Trophoblast cell (in vitro differentiated cells and primary cell): ENCODE results near the gene KIR3DL1.

Experiments used
- DNase-seq, 2 donors: peaks; one replicate each; pipeline ENCODE4 v3.0.0-alpha.2; 2016
- H2AFZ ChIP-seq: 2 replicates; pipeline ENCODE4 v1.6.1; 2013; ENCODE audit warnings: low read length, moderate library complexity, mild to moderate bottlenecking; ENCODE audit not compliant: insufficient read depth, poor library complexity
- H2AK5ac ChIP-seq: 2 replicates; pipeline ENCODE4 v1.6.1; 2013; ENCODE audit warnings: mild to moderate bottlenecking, low read length
- H2BK120ac ChIP-seq: 2 replicates; pipeline ENCODE4 v1.6.1; 2013; ENCODE audit warnings: low read length, mild to moderate bottlenecking, moderate library complexity; ENCODE audit not compliant: insufficient read depth, poor library complexity
- H2BK12ac ChIP-seq: 2 replicates; pipeline ENCODE4 v1.6.1; 2013; ENCODE audit warnings: mild to moderate bottlenecking, low read length, moderate library complexity
- H2BK5ac ChIP-seq: 2 replicates; pipeline ENCODE4 v1.6.1; 2013; ENCODE audit warnings: low read length, low read depth, moderate library complexity, mild to moderate bottlenecking; ENCODE audit not compliant: poor library complexity
- H3K14ac ChIP-seq: 2 replicates; pipeline ENCODE4 v1.6.1; 2013; ENCODE audit warnings: mild to moderate bottlenecking, low read length
- H3K18ac ChIP-seq: 2 replicates; pipeline ENCODE4 v1.6.1; 2013; ENCODE audit warnings: mild to moderate bottlenecking, low read length
- H3K23ac ChIP-seq: 2 replicates; pipeline ENCODE4 v1.6.1; 2013; ENCODE audit warnings: low read length
- H3K27ac ChIP-seq: 2 replicates; pipeline ENCODE4 v1.5.1; 2013; ENCODE audit warnings: low read depth, mild to moderate bottlenecking, inconsistent platforms, low read length, moderate library complexity
- H3K27me3 ChIP-seq: 2 replicates; pipeline ENCODE4 v1.6.1; 2013; ENCODE audit warnings: inconsistent platforms, mild to moderate bottlenecking, low read length, moderate library complexity; ENCODE audit not compliant: insufficient read depth
- H3K36me3 ChIP-seq, 2 experiments: 1 replicate in 1 of 2; 2 replicates in 1 of 2; pipeline ENCODE4 v1.6.1; 2013; ENCODE audit warnings: low read length in 2 of 2, mild to moderate bottlenecking in 2 of 2, moderate library complexity in 1 of 2; ENCODE audit not compliant: insufficient read depth in 2 of 2, control insufficient read depth in 1 of 2
- H3K4ac ChIP-seq: 2 replicates; pipeline ENCODE4 v1.6.1; 2013; ENCODE audit warnings: low read depth, mild to moderate bottlenecking, low read length, moderate library complexity
- H3K4me1 ChIP-seq, 2 experiments: 1 replicate in 1 of 2; 2 replicates in 1 of 2; pipeline ENCODE4 v1.6.1; 2013; ENCODE audit warnings: low read length in 2 of 2, mild to moderate bottlenecking in 2 of 2, moderate library complexity in 1 of 2; ENCODE audit not compliant: insufficient read depth in 2 of 2, control insufficient read depth in 1 of 2
- H3K4me2 ChIP-seq: 2 replicates; pipeline ENCODE4 v1.6.1; 2013; ENCODE audit warnings: inconsistent platforms, mild to moderate bottlenecking, low read length, moderate library complexity
- H3K4me3 ChIP-seq: 2 replicates; pipeline ENCODE4 v1.5.1; 2013; ENCODE audit warnings: mild to moderate bottlenecking, low read depth, low read length, inconsistent platforms
- H3K79me1 ChIP-seq: one replicate; pipeline ENCODE4 v1.6.1; 2013; ENCODE audit warnings: low read length
- H3K79me2 ChIP-seq: 2 replicates; pipeline ENCODE4 v1.6.1; 2013; ENCODE audit warnings: low read length, mild to moderate bottlenecking; ENCODE audit not compliant: control insufficient read depth, insufficient read depth, poor library complexity
- H3K9ac ChIP-seq: 2 replicates; pipeline ENCODE4 v1.6.1; 2013; ENCODE audit warnings: mild to moderate bottlenecking, low read length
- H3K9me3 ChIP-seq: 2 replicates; pipeline ENCODE4 v1.6.1; 2013; ENCODE audit warnings: low read depth, mild to moderate bottlenecking, control low read depth, inconsistent platforms, low read length; ENCODE audit not compliant: insufficient read depth
- H4K12ac ChIP-seq: 2 replicates; pipeline ENCODE4 v1.6.1; 2013; ENCODE audit warnings: low read depth, mild to moderate bottlenecking, low read length, moderate library complexity
- H4K8ac ChIP-seq: 2 replicates; pipeline ENCODE4 v1.6.1; 2013; ENCODE audit warnings: low read depth, mild to moderate bottlenecking, low read length, moderate library complexity
- H4K91ac ChIP-seq: one replicate; pipeline ENCODE4 v1.6.1; 2013; ENCODE audit warnings: low read depth, mild to moderate bottlenecking, low read length, moderate library complexity
- WGBS: extraction: QIAGEN DNeasy Blood & Tissue Kit; methylation state at CpG from one replicate; pipeline ENCODE4 v1.1.7; 2013; ENCODE audit warnings: missing lambda C conversion rate; ENCODE audit not compliant: insufficient read length, insufficient coverage; ENCODE audit errors: extremely low coverage; 5-methylcytosine and 5-hydroxymethylcytosine counted together

The KIR3DL1 gene

DNA sequence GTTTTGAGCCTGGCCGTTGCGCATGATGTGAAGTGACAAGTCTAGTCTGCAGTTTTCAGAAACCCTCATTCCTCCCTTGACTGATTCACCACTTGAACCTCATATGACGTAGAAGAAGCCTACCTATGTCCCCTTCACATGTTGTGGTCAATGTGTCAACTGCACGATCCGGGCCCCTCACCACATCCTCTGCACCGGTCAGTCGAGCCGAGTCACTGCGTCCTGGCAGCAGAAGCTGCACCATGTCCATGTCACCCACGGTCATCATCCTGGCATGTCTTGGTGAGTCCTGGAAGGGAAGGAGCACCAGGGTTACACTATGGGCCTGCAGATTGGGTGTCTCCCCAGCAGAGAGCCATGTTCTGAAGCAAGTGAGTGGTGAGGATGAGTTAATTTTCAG, 12.9 kb upstream of the KIR3DL1 start, which contains the start of gene KIR2DL4:
KIR2DL4 (plus strand) TSS at position 201 of the 400 bp plus-strand sequence; CDS start at position 243, 42 bp downstream.
- H3K9me3 ChIP-seq = peaks cover 36% of the 10 kb centered on the region
- no peaks in the 10 kb centered on the region for H3K4me1 ChIP-seq
- H2BK5ac ChIP-seq = no peak within 1 kb of the TSS
- no peak within 1 kb of the TSS for H3K9ac ChIP-seq
- no peaks in the 10 kb centered on the region for H3K27me3 ChIP-seq
- H3K18ac ChIP-seq = no peak within 1 kb of the TSS
- H4K12ac ChIP-seq = no peak within 1 kb of the TSS
- H2AK5ac ChIP-seq = no peak within 1 kb of the TSS
- H3K4ac ChIP-seq = no peak within 1 kb of the TSS
- no peaks in the 10 kb centered on the region for H3K36me3 ChIP-seq
- H4K8ac ChIP-seq = no peak within 1 kb of the TSS
- no peak within 1 kb of the TSS for H2AFZ ChIP-seq
- H3K79me1 ChIP-seq = no peaks in the 10 kb centered on the region
- H3K4me3 ChIP-seq = no peak within 1 kb of the TSS
- no peak within 1 kb of the TSS for H3K4me2 ChIP-seq
- no peak within 1 kb of the TSS for H2BK12ac ChIP-seq
- no peak within 1 kb of the TSS for H2BK120ac ChIP-seq
- no peaks in the 10 kb centered on the region for H3K79me2 ChIP-seq
- H4K91ac ChIP-seq = no peak within 1 kb of the TSS
- no peak for DNase-seq
- no CpG with 5 or more reads among the region's 10 CpGs for WGBS
- no peak within 1 kb of the TSS for H3K27ac ChIP-seq
- H3K23ac ChIP-seq = no peak within 1 kb of the TSS
- no peak within 1 kb of the TSS for H3K14ac ChIP-seq

GRCh38 chr19:54804101-54804500, 12.2 kb upstream of the KIR3DL1 start:
- no peak overlapping the region for H4K8ac ChIP-seq
- H3K27ac ChIP-seq = no peak overlapping the region
- H3K4ac ChIP-seq = no peak overlapping the region
- no CpG with 5 or more reads among the region's 5 CpGs for WGBS
- H2BK120ac ChIP-seq = no peak overlapping the region
- no peak overlapping the region for H3K4me3 ChIP-seq
- no peaks in the 10 kb centered on the region for H3K27me3 ChIP-seq
- no peak overlapping the region for H2AFZ ChIP-seq
- no peak overlapping the region for H4K91ac ChIP-seq
- H3K4me2 ChIP-seq = no peak overlapping the region
- no peaks in the 10 kb centered on the region for H3K4me1 ChIP-seq
- no peak overlapping the region for H4K12ac ChIP-seq
- H3K9me3 ChIP-seq = peaks cover 36% of the 10 kb centered on the region
- H3K23ac ChIP-seq = no peak overlapping the region
- H3K18ac ChIP-seq = no peak overlapping the region
- H2BK5ac ChIP-seq = no peak overlapping the region
- H2AK5ac ChIP-seq = no peak overlapping the region
- H3K36me3 ChIP-seq = no peaks in the 10 kb centered on the region
- H3K79me2 ChIP-seq = no peaks in the 10 kb centered on the region
- H3K79me1 ChIP-seq = no peaks in the 10 kb centered on the region
- no peak overlapping the region for H2BK12ac ChIP-seq
- no peak overlapping the region for H3K14ac ChIP-seq
- no peak overlapping the region for H3K9ac ChIP-seq
- no peak for DNase-seq

DNA sequence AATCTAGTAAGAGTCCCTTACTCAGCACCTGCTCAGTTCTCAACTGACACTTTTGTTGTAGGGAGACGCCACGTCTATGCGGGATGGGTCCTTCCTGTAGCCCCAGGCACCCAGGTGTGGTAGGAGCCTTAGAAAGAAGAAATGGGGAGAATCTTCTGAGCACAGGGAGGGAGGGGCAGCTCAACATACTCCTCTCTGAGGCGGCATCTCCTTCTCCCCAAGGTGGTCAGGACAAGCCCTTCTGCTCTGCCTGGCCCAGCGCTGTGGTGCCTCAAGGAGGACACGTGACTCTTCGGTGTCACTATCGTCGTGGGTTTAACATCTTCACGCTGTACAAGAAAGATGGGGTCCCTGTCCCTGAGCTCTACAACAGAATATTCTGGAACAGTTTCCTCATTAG, 11.7 kb upstream of the KIR3DL1 start:
- no peak overlapping the region for H2AFZ ChIP-seq
- H3K36me3 ChIP-seq = no peaks in the 10 kb centered on the region
- peaks cover 38% of the 10 kb centered on the region for H3K9me3 ChIP-seq
- H4K12ac ChIP-seq = no peak overlapping the region
- H3K79me2 ChIP-seq = no peaks in the 10 kb centered on the region
- no peak for DNase-seq
- H3K79me1 ChIP-seq = no peaks in the 10 kb centered on the region
- H3K4me1 ChIP-seq = no peaks in the 10 kb centered on the region
- no peak overlapping the region for H3K14ac ChIP-seq
- no peak overlapping the region for H3K4me2 ChIP-seq
- no peaks in the 10 kb centered on the region for H3K27me3 ChIP-seq
- H2BK12ac ChIP-seq = no peak overlapping the region
- H3K23ac ChIP-seq = no peak overlapping the region
- no peak overlapping the region for H4K8ac ChIP-seq
- H2AK5ac ChIP-seq = no peak overlapping the region
- no peak overlapping the region for H3K9ac ChIP-seq
- H3K18ac ChIP-seq = no peak overlapping the region
- no peak overlapping the region for H2BK120ac ChIP-seq
- H3K27ac ChIP-seq = no peak overlapping the region
- no peak overlapping the region for H4K91ac ChIP-seq
- WGBS = no CpG with 5 or more reads among the region's 10 CpGs
- H3K4me3 ChIP-seq = no peak overlapping the region
- no peak overlapping the region for H2BK5ac ChIP-seq
- H3K4ac ChIP-seq = no peak overlapping the region

- WGBS = no CpG with 5 or more reads among the region's 14 CpGs
Measured at GRCh38 chr19:54805665-54806515, 10.4 kb upstream of the KIR3DL1 start.

More at GRCh38 chr19:54805665-54806515, 10.4 kb upstream of the KIR3DL1 start:
- H4K8ac ChIP-seq = no peak overlapping the region
- H2BK120ac ChIP-seq = no peak overlapping the region
- H3K27ac ChIP-seq = no peak overlapping the region
- H3K9me3 ChIP-seq = peaks cover 37% of the 10 kb centered on the region
- no peak overlapping the region for H2BK12ac ChIP-seq
- DNase-seq = no peak
- no peak overlapping the region for H3K23ac ChIP-seq
- no peaks in the 10 kb centered on the region for H3K79me2 ChIP-seq
- H2BK5ac ChIP-seq = no peak overlapping the region
- no peak overlapping the region for H3K14ac ChIP-seq
- H3K4me1 ChIP-seq = no peaks in the 10 kb centered on the region
- no peak overlapping the region for H3K4ac ChIP-seq
- H2AK5ac ChIP-seq = no peak overlapping the region
- no peaks in the 10 kb centered on the region for H3K27me3 ChIP-seq
- no peak overlapping the region for H3K9ac ChIP-seq
- no peak overlapping the region for H2AFZ ChIP-seq
- H4K12ac ChIP-seq = no peak overlapping the region
- no peaks in the 10 kb centered on the region for H3K79me1 ChIP-seq
- no peaks in the 10 kb centered on the region for H3K36me3 ChIP-seq
- H3K4me3 ChIP-seq = peak overlapping the region; percentile 44
- no peak overlapping the region for H4K91ac ChIP-seq
- no peak overlapping the region for H3K4me2 ChIP-seq
- no peak overlapping the region for H3K18ac ChIP-seq
